Osteoblast (primary cell): ENCODE data around the gene CACNA1C. TPM values are rescaled to one million over a fixed set of nuclear protein-coding genes. Genes with fewer than 3 reads are reported as not detected.

Source experiments
- DNase-seq: peaks from one replicate; pipeline ENCODE4 v3.0.0; 2011; ENCODE audit warnings: low spot score, mixed read lengths; ENCODE audit not compliant: insufficient read length; ENCODE audit errors: missing footprints
- H2AFZ ChIP-seq: 2 replicates; pipeline ENCODE4 v1.6.0; 2011; ENCODE audit warnings: mild to moderate bottlenecking, low read length
- H3K27ac ChIP-seq: 2 replicates; pipeline ENCODE4 v1.5.1; 2011; ENCODE audit warnings: mild to moderate bottlenecking, low read depth, low read length, moderate library complexity
- H3K27me3 ChIP-seq: 2 replicates; pipeline ENCODE4 v1.6.0; 2012; ENCODE audit warnings: mild to moderate bottlenecking, control low read depth, inconsistent platforms, low read length, moderate library complexity; ENCODE audit not compliant: insufficient read depth
- H3K36me3 ChIP-seq: 2 replicates; pipeline ENCODE4 v1.5.1; 2011; ENCODE audit warnings: mild to moderate bottlenecking, low read length, control low read depth, moderate library complexity; ENCODE audit not compliant: insufficient read depth
- H3K4me1 ChIP-seq: 2 replicates; pipeline ENCODE4 v1.5.1; 2011; ENCODE audit warnings: mild to moderate bottlenecking, low read length, control low read depth, moderate library complexity; ENCODE audit not compliant: insufficient read depth
- H3K4me2 ChIP-seq: 2 replicates; pipeline ENCODE4 v1.6.0; 2011; ENCODE audit warnings: mild to moderate bottlenecking, low read length; ENCODE audit not compliant: insufficient read depth
- H3K4me3 ChIP-seq: fragments of 200-600 bp; sonication (generic); 3 replicates; pipeline ENCODE4 v1.5.1; 2012; ENCODE audit warnings: mild to moderate bottlenecking, low read length, inconsistent platforms; ENCODE audit not compliant: insufficient read depth
- H3K79me2 ChIP-seq: 2 replicates; pipeline ENCODE4 v1.6.0; 2012; ENCODE audit warnings: mild to moderate bottlenecking, low read length, control low read depth, inconsistent platforms; ENCODE audit not compliant: insufficient read depth
- H3K9me3 ChIP-seq: 2 replicates; pipeline ENCODE4 v1.5.1; 2011; ENCODE audit warnings: low read depth, low read length, control low read depth
- H4K20me1 ChIP-seq: 2 replicates; pipeline ENCODE4 v1.6.0; 2012; ENCODE audit warnings: mild to moderate bottlenecking, low read length, control low read depth; ENCODE audit not compliant: insufficient read depth
- total RNA-seq: library from RNA; depleted of rRNA; stranded (reverse); fragments of >200 nt; gene quantifications from 2 replicates; pipeline ENCODE4 v1.2.3, GENCODE V29; 2012
- TF ChIP-seq, protein P1 (sequence below): IDR thresholded peaks from 2 replicates; pipeline ENCODE4 v1.5.1; 2011; ENCODE audit warnings: mild to moderate bottlenecking, low read depth, low read length, moderate library complexity; ENCODE audit errors: extremely low read depth

CACNA1C gene
- total RNA-seq, 1 donor, result 19.2 TPM

DNA sequence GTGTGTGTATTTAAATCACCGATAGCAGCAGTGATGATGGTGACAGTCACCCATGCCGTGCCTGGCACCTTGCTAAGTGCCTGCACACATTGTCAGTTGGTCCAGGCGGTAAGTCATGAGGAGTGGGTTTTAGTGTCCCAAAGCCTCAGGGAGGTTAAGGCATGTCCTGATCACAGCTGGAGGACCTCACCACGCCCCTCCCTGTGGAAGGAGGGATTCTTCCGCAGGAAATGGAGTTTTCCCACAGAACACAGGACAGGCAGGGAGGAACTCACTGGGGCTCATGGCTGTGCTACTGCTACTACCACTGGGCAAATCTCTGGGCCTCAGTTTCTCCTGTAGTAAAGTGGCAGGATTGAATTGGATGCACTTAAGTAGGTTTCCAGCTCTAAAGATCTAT, 142.3 kb downstream of the CACNA1C start:
- Histone ChIP-seq H2AFZ (no peak overlapping the region), H3K79me2 (no peaks in the 10 kb centered on the region), H3K4me3 (no peak overlapping the region), H3K27ac (no peak overlapping the region), H3K27me3 (no peaks in the 10 kb centered on the region), H4K20me1 (peaks cover 2% of the 10 kb centered on the region), H3K9me3 (no peaks in the 10 kb centered on the region), H3K4me1 (no peaks in the 10 kb centered on the region), H3K36me3 (no peaks in the 10 kb centered on the region), H3K4me2 (no peak overlapping the region)
- DNase-seq, result no peak
- TF ChIP-seq, protein P1, sequence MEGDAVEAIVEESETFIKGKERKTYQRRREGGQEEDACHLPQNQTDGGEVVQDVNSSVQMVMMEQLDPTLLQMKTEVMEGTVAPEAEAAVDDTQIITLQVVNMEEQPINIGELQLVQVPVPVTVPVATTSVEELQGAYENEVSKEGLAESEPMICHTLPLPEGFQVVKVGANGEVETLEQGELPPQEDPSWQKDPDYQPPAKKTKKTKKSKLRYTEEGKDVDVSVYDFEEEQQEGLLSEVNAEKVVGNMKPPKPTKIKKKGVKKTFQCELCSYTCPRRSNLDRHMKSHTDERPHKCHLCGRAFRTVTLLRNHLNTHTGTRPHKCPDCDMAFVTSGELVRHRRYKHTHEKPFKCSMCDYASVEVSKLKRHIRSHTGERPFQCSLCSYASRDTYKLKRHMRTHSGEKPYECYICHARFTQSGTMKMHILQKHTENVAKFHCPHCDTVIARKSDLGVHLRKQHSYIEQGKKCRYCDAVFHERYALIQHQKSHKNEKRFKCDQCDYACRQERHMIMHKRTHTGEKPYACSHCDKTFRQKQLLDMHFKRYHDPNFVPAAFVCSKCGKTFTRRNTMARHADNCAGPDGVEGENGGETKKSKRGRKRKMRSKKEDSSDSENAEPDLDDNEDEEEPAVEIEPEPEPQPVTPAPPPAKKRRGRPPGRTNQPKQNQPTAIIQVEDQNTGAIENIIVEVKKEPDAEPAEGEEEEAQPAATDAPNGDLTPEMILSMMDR, result no peak

DNA sequence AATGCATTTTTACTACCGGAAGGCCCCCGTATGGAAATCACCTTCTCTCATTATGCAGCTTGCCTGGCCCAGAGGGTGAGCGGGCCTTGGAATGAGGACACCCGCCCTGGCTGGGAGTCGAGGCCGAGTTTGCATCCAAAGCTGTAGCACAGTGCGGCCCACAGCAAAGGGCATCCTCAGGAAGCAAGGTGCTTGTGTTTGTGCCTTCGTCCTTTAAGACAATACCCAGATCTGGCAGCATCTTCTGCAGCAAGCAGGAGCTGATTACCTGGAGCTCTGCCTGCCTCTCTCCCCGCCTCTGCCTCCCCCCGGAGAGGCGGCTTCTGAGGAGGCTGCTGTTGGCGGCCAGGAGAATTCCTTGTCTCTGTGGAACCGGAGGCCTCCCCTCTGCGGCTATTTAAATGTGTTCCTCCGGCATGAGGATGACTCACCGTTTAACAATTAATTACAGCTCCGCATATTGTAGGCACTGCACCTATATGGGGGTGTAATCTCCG, 145.3 kb downstream of the CACNA1C start:
- H3K4me3 ChIP-seq, result no peak overlapping the region
- TF ChIP-seq, protein P1, result no peak
- H3K4me1 ChIP-seq, result no peaks in the 10 kb centered on the region
- H4K20me1 ChIP-seq, result peaks cover 2% of the 10 kb centered on the region
- no peaks in the 10 kb centered on the region for H3K36me3 ChIP-seq
- no peak for DNase-seq
- no peaks in the 10 kb centered on the region for H3K9me3 ChIP-seq
- no peaks in the 10 kb centered on the region for H3K27me3 ChIP-seq
- no peak overlapping the region for H3K4me2 ChIP-seq
- no peak overlapping the region for H2AFZ ChIP-seq
- no peaks in the 10 kb centered on the region for H3K79me2 ChIP-seq
- no peak overlapping the region for H3K27ac ChIP-seq

DNA sequence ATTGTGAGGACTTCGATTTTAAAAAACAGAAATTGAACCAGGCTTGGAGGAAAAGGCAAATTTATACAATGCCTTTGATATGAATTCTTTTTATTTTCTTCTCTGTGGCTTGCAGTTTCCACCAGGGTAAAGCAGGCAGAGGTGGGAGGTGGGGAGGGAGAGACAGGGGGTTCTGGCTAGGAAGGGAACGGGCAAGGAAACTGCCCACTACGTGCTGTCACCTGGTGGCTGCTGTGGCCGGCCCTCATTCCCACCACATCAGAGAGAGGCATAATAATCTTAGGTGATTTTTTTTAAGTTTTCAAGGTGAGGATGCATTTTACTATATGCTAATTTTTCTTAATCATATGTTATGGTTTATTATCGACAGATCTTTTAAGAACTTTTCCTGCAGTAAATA, 145.8 kb downstream of the CACNA1C start:
- peaks cover 3% of the 10 kb centered on the region for H4K20me1 ChIP-seq
- H3K4me3 ChIP-seq, result no peak overlapping the region
- H3K27ac ChIP-seq, result no peak overlapping the region
- H3K9me3 ChIP-seq, result no peaks in the 10 kb centered on the region
- no peaks in the 10 kb centered on the region for H3K79me2 ChIP-seq
- no peak overlapping the region for H3K4me2 ChIP-seq
- no peaks in the 10 kb centered on the region for H3K36me3 ChIP-seq
- no peak for DNase-seq
- TF ChIP-seq, protein P1, result no peak
- H2AFZ ChIP-seq, result no peak overlapping the region
- H3K4me1 ChIP-seq, result no peaks in the 10 kb centered on the region
- no peaks in the 10 kb centered on the region for H3K27me3 ChIP-seq

DNA sequence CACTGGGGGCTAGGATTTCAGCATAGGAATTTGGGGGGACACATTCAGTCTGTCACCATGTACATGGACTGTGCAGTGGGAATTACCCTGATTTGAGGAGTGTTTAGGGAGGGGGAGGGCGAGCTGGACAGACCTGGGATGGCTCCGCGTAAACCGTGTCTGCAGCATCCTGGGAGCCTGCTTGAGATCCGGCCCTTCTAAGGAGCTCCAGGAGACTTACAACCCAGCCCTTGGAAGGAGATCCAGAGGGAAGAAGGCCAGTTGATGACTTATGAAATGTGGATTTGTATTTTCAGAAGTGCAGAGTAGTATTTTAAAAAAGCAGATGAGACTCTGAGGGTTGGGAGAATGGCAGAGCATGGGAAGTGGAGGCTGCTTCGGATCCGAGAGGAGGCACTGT, 153.2 kb downstream of the CACNA1C start:
- no peak overlapping the region for H3K27ac ChIP-seq
- no peak overlapping the region for H3K4me3 ChIP-seq
- no peak overlapping the region for H3K4me2 ChIP-seq

More for the DNA sequence above, 153.2 kb downstream of the CACNA1C start:
- no peaks in the 10 kb centered on the region for H3K9me3 ChIP-seq
- H3K4me1 ChIP-seq, result no peaks in the 10 kb centered on the region
- H4K20me1 ChIP-seq, result peaks cover 17% of the 10 kb centered on the region
- no peaks in the 10 kb centered on the region for H3K36me3 ChIP-seq
- no peak for DNase-seq
- TF ChIP-seq, protein P1, result no peak
- peaks cover 10% of the 10 kb centered on the region for H3K79me2 ChIP-seq
- no peak overlapping the region for H2AFZ ChIP-seq
- H3K27me3 ChIP-seq, result no peaks in the 10 kb centered on the region
